Measurements from ENCODE around the gene PFN2. TPM values are rescaled to one million over a fixed set of nuclear protein-coding genes. Genes with fewer than 3 reads are reported as not detected.

PFN2 gene
- total and polyA plus RNA-seq, 2 experiments from 2014 or later, result 174 to 246 TPM

DNA sequence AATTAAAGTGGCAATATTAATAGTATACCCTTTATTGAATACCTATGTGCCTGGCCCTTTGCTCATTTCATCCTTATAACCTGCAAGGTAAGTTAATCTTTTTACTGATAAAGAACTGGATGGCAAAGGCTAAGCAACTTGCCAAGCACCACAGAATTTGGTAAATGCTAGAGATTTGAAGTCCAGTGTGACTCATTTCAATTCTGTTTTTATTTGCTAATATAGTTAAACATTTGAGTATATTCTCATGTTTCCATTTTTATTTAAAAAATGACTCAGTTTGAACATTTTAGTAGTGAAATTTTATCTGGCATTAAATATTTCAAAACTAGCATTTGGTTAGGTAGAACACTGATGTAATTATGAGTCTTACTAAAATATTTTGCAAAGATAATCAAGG is 11.3 kb downstream of the PFN2 start:
- H3K9me2 ChIP-seq (ENCODE audit: insufficient read depth), result no peaks in the 10 kb centered on the region
- no peak overlapping the region for H3K9ac ChIP-seq
- peaks cover 32% of the 10 kb centered on the region for H3K4me1 ChIP-seq (ENCODE audit: insufficient read depth)
- no peaks in the 10 kb centered on the region for H3K27me3 ChIP-seq (replicated peaks; ENCODE audit: insufficient read depth)
- no peak overlapping the region for H3K27ac ChIP-seq
- in situ Hi-C loops (cut with MboI), result loop anchor here (10.0 kb wide), 1 partner anchor 545 kb away; no protein-coding TSS in a partner anchor
- peaks cover 95% of the 10 kb centered on the region for H3K79me2 ChIP-seq (ENCODE audit: insufficient read depth)
- no peaks in the 10 kb centered on the region for H3K9me3 ChIP-seq (ENCODE audit: low read depth)
- peaks cover 22% of the 10 kb centered on the region for H3F3A ChIP-seq (ENCODE audit: insufficient read depth)
- DNase-seq, result peak; percentile 23
- peaks cover 26% of the 10 kb centered on the region for H3K36me3 ChIP-seq (ENCODE audit: low read depth)
- no peak overlapping the region for H3K4me3 ChIP-seq
- no peak overlapping the region for H2AFZ ChIP-seq
- H3K4me2 ChIP-seq (ENCODE audit: unreplicated experiment), result no peak overlapping the region
- no peaks in the 10 kb centered on the region for H4K20me1 ChIP-seq (ENCODE audit: insufficient read depth)
- TF ChIP-seq EZH2 (IDR thresholded peaks at IDR 0.05; ENCODE audit: insufficient read depth, poor library complexity, severe bottlenecking), result no peak
- no peak for TF ChIP-seq EZH2phosphoT487 (IDR thresholded peaks at IDR 0.05; ENCODE audit: insufficient read depth, low read depth)

DNA sequence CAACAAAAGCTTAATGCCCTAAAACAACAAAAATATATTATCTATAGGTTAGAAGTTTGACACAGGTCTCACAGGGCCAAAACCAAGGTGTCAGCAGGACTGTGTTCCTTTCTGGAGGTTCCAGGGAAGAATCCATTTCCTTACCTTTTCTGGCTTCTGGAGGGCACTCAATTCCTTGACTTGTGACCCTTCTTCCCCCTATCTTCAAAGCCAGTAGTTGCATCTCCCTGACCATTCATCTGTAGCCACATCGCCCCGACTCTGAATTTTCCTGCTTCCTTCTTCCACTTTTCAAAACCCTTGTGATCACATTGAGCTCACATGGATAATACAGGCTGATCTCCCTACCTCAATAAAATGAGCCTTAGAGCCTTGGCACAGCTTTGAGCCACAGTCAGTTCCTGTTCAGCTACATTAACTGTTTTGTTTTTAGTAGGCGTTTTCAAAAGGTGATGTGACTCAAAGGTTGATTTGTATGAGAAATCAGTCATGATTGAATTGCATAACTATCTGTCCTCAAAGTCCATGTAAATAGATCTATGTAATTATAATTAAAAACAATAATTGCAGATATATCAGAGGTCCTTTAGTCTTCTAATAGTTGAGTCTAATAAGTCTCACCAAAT is 12.4 kb downstream of the PFN2 start:
- H3K27ac ChIP-seq, result no peak overlapping the region
- peaks cover 14% of the 10 kb centered on the region for H3F3A ChIP-seq (ENCODE audit: insufficient read depth)
- H3K9ac ChIP-seq, result no peak overlapping the region
- H3K79me2 ChIP-seq (ENCODE audit: insufficient read depth), result peaks cover 93% of the 10 kb centered on the region
- H3K4me1 ChIP-seq (ENCODE audit: insufficient read depth), result peaks cover 26% of the 10 kb centered on the region
- in situ Hi-C loops (cut with MboI), result loop anchor here (10.0 kb wide), 1 partner anchor 547 kb away; no protein-coding TSS in a partner anchor
- peaks cover 27% of the 10 kb centered on the region for H3K36me3 ChIP-seq (ENCODE audit: low read depth)
- H3K9me3 ChIP-seq (ENCODE audit: low read depth), result no peaks in the 10 kb centered on the region
- H4K20me1 ChIP-seq (ENCODE audit: insufficient read depth), result no peaks in the 10 kb centered on the region
- H3K9me2 ChIP-seq (ENCODE audit: insufficient read depth), result no peaks in the 10 kb centered on the region
- no peaks in the 10 kb centered on the region for H3K27me3 ChIP-seq (replicated peaks; ENCODE audit: insufficient read depth)
- DNase-seq, result peak; percentile 31
- no peak overlapping the region for H3K4me3 ChIP-seq
- H3K4me2 ChIP-seq (ENCODE audit: unreplicated experiment), result no peak overlapping the region
- no peak for TF ChIP-seq EZH2 (IDR thresholded peaks at IDR 0.05; ENCODE audit: insufficient read depth, poor library complexity, severe bottlenecking)
- TF ChIP-seq EZH2phosphoT487 (IDR thresholded peaks at IDR 0.05; ENCODE audit: insufficient read depth, low read depth), result no peak
- H2AFZ ChIP-seq, result no peak overlapping the region
- WGBS, 2 experiments (ENCODE audit: low coverage in 1 of 2, low lambda C conversion rate in 2 of 2, missing lambda C conversion rate in 2 of 2), result 82 to 89% methylated on average over 3 of the region's 3 CpGs

- no peaks in the 10 kb centered on the region for H3K27me3 ChIP-seq (replicated peaks; ENCODE audit: insufficient read depth)
- 98 to 99% methylated on average over 3 of the region's 3 CpGs for WGBS, 2 experiments (ENCODE audit: low coverage in 1 of 2, low lambda C conversion rate in 2 of 2, missing lambda C conversion rate in 2 of 2)
- no peak for TF ChIP-seq EZH2 (IDR thresholded peaks at IDR 0.05; ENCODE audit: insufficient read depth, poor library complexity, severe bottlenecking)
- no peak for TF ChIP-seq EZH2phosphoT487 (IDR thresholded peaks at IDR 0.05; ENCODE audit: insufficient read depth, low read depth)
- H3K79me2 ChIP-seq (ENCODE audit: insufficient read depth), result peaks cover 93% of the 10 kb centered on the region
- peaks cover 23% of the 10 kb centered on the region; the same call in 1 of the 2 replicates for H3K36me3 ChIP-seq (ENCODE audit: low read depth)
- no peak overlapping the region for H3K27ac ChIP-seq
- H3K4me1 ChIP-seq (ENCODE audit: insufficient read depth), result peaks cover 26% of the 10 kb centered on the region
- H3K9me3 ChIP-seq (ENCODE audit: low read depth), result no peaks in the 10 kb centered on the region
- no peak overlapping the region for H2AFZ ChIP-seq
- DNase-seq, result no peak
- H3K4me2 ChIP-seq (ENCODE audit: unreplicated experiment), result no peak overlapping the region
- in situ Hi-C loops (cut with MboI), result loop anchor here (10.0 kb wide), 1 partner anchor 547 kb away; no protein-coding TSS in a partner anchor
- H4K20me1 ChIP-seq (ENCODE audit: insufficient read depth), result no peaks in the 10 kb centered on the region
- peaks cover 13% of the 10 kb centered on the region; the same call in 1 of the 2 replicates for H3F3A ChIP-seq (ENCODE audit: insufficient read depth)
- H3K4me3 ChIP-seq, result no peak overlapping the region
- H3K9ac ChIP-seq, result no peak overlapping the region
- no peaks in the 10 kb centered on the region for H3K9me2 ChIP-seq (ENCODE audit: insufficient read depth)
Observed at GRCh38 chr3:149957361-149958125, 13.2 kb downstream of the PFN2 start.

DNA sequence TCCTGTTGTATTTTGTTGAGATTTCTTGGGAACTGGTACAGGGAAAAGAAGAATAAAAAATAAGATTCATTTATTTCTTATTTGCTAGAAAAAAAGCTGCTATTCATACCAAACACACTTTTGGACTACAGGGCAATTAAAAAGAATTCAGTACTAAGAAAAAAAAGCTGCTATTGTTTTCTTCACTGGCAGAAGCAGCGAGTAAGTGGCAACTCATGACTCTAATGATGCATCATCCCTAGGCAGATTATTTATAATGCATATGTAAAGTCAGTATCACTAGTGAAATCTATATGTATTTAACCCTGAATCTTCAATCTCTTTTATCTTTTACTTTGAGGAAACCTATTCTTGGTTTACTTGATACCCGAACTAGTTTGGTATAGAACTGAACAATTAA is 15.2 kb downstream of the PFN2 start:
- no peaks in the 10 kb centered on the region for H3K9me3 ChIP-seq (ENCODE audit: low read depth)
- H3K36me3 ChIP-seq (ENCODE audit: low read depth), result peaks cover 17% of the 10 kb centered on the region; the same call in 1 of the 2 replicates
- no peak overlapping the region for H3K4me3 ChIP-seq
- no peaks in the 10 kb centered on the region for H3K27me3 ChIP-seq (replicated peaks; ENCODE audit: insufficient read depth)
- H3K9ac ChIP-seq, result no peak overlapping the region
- no peak overlapping the region for H3K4me2 ChIP-seq (ENCODE audit: unreplicated experiment)
- no peaks in the 10 kb centered on the region for H4K20me1 ChIP-seq (ENCODE audit: insufficient read depth)
- peaks cover 85% of the 10 kb centered on the region for H3K79me2 ChIP-seq (ENCODE audit: insufficient read depth)
- H3K27ac ChIP-seq, result peak overlapping the region; percentile 20
- no peak overlapping the region for H2AFZ ChIP-seq
- in situ Hi-C loops (cut with MboI), result loop anchor here (10.0 kb wide), 1 partner anchor 549 kb away; no protein-coding TSS in a partner anchor
- peak; percentile 63 for DNase-seq
- 40 to 58% methylated on average over 2 of the region's 2 CpGs for WGBS, 2 experiments (ENCODE audit: low coverage in 1 of 2, low lambda C conversion rate in 2 of 2, missing lambda C conversion rate in 2 of 2)
- peaks cover 26% of the 10 kb centered on the region for H3K4me1 ChIP-seq (ENCODE audit: insufficient read depth)
- no peak for TF ChIP-seq EZH2 (IDR thresholded peaks at IDR 0.05; ENCODE audit: insufficient read depth, poor library complexity, severe bottlenecking)
- peaks cover 13% of the 10 kb centered on the region; the same call in 1 of the 2 replicates for H3F3A ChIP-seq (ENCODE audit: insufficient read depth)
- no peaks in the 10 kb centered on the region for H3K9me2 ChIP-seq (ENCODE audit: insufficient read depth)
